AG20443 (cell line): ENCODE results near the gene HTRA1.
A peak's percentile ranks its signal among the peaks of the same experiment; 100 is the strongest.

ENCODE experiments used
- DNase-seq: peaks from one replicate; pipeline ENCODE4 v3.0.0; 2012; ENCODE audit warnings: low spot score, mixed read lengths

The HTRA1 gene

GRCh38 chr10:122454603-122455080, 6.7 kb upstream of the HTRA1 start, which contains the start of gene ARMS2:
Gene ARMS2 (plus strand): TSS chr10:122454653. CDS start chr10:122454728, 75 bp downstream.
- DNase-seq: no peak

- no peak for DNase-seq
These were observed 5.8 kb upstream of the HTRA1 start for GRCh38 chr10:122455376-122456079.

- DNase-seq: no peak
These were observed 3.4 kb upstream of the HTRA1 start for GRCh38 chr10:122457934-122458333.

GRCh38 chr10:122458693-122459092, 2.7 kb upstream of the HTRA1 start:
- no peak for DNase-seq

GRCh38 chr10:122459561-122460273, 1.6 kb upstream of the HTRA1 start:
- peak; percentile 54 for DNase-seq

- DNase-seq: peak; percentile 16
These were observed 461 bp upstream of the HTRA1 start for GRCh38 chr10:122460891-122461293.

- peak; percentile 24 for DNase-seq
These were observed 578 bp downstream of the HTRA1 start for GRCh38 chr10:122461729-122462532.

GRCh38 chr10:122462533-122463465, 1.4 kb downstream of the HTRA1 start:
- DNase-seq: peak; percentile 50

GRCh38 chr10:122463466-122464249, 2.3 kb downstream of the HTRA1 start:
- DNase-seq: no peak

GRCh38 chr10:122464250-122464510, 2.8 kb downstream of the HTRA1 start:
- no peak for DNase-seq

GRCh38 chr10:122464586-122464985, 3.2 kb downstream of the HTRA1 start:
- no peak for DNase-seq

GRCh38 chr10:122465401-122466040, 4.2 kb downstream of the HTRA1 start:
- DNase-seq: no peak

- DNase-seq: no peak
These were observed 5.6 kb downstream of the HTRA1 start for GRCh38 chr10:122466951-122467381.

GRCh38 chr10:122467701-122468100, 6.3 kb downstream of the HTRA1 start:
- no peak for DNase-seq

GRCh38 chr10:122468307-122468925, 7.1 kb downstream of the HTRA1 start:
- no peak for DNase-seq

GRCh38 chr10:122468926-122469781, 7.8 kb downstream of the HTRA1 start:
- DNase-seq: peak; percentile 88

- no peak for DNase-seq
These were observed 8.5 kb downstream of the HTRA1 start for GRCh38 chr10:122469848-122470247.

GRCh38 chr10:122471531-122472177, 10.3 kb downstream of the HTRA1 start:
- DNase-seq: no peak
